CD14-positive monocyte (primary cell): ENCODE data around the gene CD46. TPM values are rescaled to one million over a fixed set of nuclear protein-coding genes. Genes with fewer than 3 reads are reported as not detected.

Experiments used
- DNase-seq, 3 donors: peaks; one replicate each; pipeline ENCODE4 v3.0.0-alpha.2; 2011 to 2022
- H2AFZ ChIP-seq: 2 replicates; pipeline ENCODE4 v1.6.0; 2012; ENCODE audit warnings: mild to moderate bottlenecking, low read depth, low read length, inconsistent platforms; ENCODE audit not compliant: insufficient read depth, poor library complexity, severe bottlenecking
- H3K27ac ChIP-seq, 2 donors: 1 replicate in 1 of 2; 2 replicates in 1 of 2; pipeline ENCODE4 v1.5.1; 2012 to 2013; ENCODE audit warnings: low read length in 2 of 2, control low read depth in 1 of 2, inconsistent platforms in 1 of 2, low read depth in 1 of 2, mild to moderate bottlenecking in 1 of 2
- H3K27me3 ChIP-seq, 2 donors: one replicate each; pipeline versions ENCODE4 v1.6.0 to v1.6.1; 2011 to 2013; ENCODE audit warnings: low read length in 2 of 2; ENCODE audit not compliant: control insufficient read depth in 2 of 2, insufficient read depth in 2 of 2
- H3K36me3 ChIP-seq, 2 donors: replicated peaks in 1 of 2; 1 replicate in 1 of 2; 2 replicates in 1 of 2; pipeline versions ENCODE4 v1.5.1 to v1.6.1; 2012 to 2013; ENCODE audit warnings: low read length in 2 of 2, control low read depth in 1 of 2, inconsistent platforms in 1 of 2, mild to moderate bottlenecking in 1 of 2; ENCODE audit not compliant: insufficient read depth in 2 of 2, control insufficient read depth in 1 of 2
- H3K4me1 ChIP-seq, 2 donors: 1 replicate in 1 of 2; 2 replicates in 1 of 2; pipeline versions ENCODE4 v1.5.1 to v1.6.1; 2012 to 2013; ENCODE audit warnings: low read length in 2 of 2, control low read depth in 1 of 2, inconsistent platforms in 1 of 2, mild to moderate bottlenecking in 1 of 2, moderate library complexity in 1 of 2; ENCODE audit not compliant: insufficient read depth in 2 of 2, control insufficient read depth in 1 of 2
- H3K4me2 ChIP-seq: replicated peaks from 2 replicates; pipeline ENCODE3; 2012; ENCODE audit warnings: low read length, moderate library complexity, mild to moderate bottlenecking; ENCODE audit not compliant: poor library complexity, severe bottlenecking; ENCODE audit errors: extremely low read depth
- H3K4me3 ChIP-seq, 3 experiments: fragments of 200-600 bp in 1 of 3; sonication (generic) in 1 of 3; replicated peaks in 1 of 3; 1 replicate in 2 of 3; 2 replicates in 1 of 3; pipeline ENCODE4 v1.5.1; 2011 to 2013; ENCODE audit warnings: low read length in 3 of 3, mild to moderate bottlenecking in 3 of 3, control low read depth in 2 of 3, low read depth in 2 of 3, inconsistent platforms in 1 of 3, moderate library complexity in 1 of 3
- H3K79me2 ChIP-seq: 2 replicates; pipeline ENCODE4 v1.6.0; 2012; ENCODE audit warnings: mild to moderate bottlenecking, control low read depth, inconsistent platforms, low read length, moderate library complexity; ENCODE audit not compliant: insufficient read depth
- H3K9ac ChIP-seq: 2 replicates; pipeline ENCODE4 v1.6.0; 2017; ENCODE audit warnings: low read length, mild to moderate bottlenecking; ENCODE audit not compliant: insufficient read depth, poor library complexity, severe bottlenecking
- H3K9me3 ChIP-seq, 2 donors: replicated peaks in 1 of 2; 1 replicate in 1 of 2; 2 replicates in 1 of 2; pipeline versions ENCODE4 v1.5.1 to v1.6.1; 2012 to 2013; ENCODE audit warnings: low read length in 2 of 2, control low read depth in 1 of 2; ENCODE audit not compliant: control insufficient read depth in 1 of 2, insufficient read depth in 1 of 2
- H4K20me1 ChIP-seq: 2 replicates; pipeline ENCODE4 v1.6.0; 2012; ENCODE audit warnings: mild to moderate bottlenecking, low read length, control low read depth, moderate library complexity; ENCODE audit not compliant: insufficient read depth
- H3K27ac Mint-ChIP-seq, 7 donors: one replicate each; pipeline ENCODE4 v1.8.0; 2020; ENCODE audit warnings: mild to moderate bottlenecking in 7 of 7, mixed read lengths in 7 of 7, moderate library complexity in 6 of 7, inconsistent platforms in 2 of 7
- H3K27me3 Mint-ChIP-seq, 3 donors: one replicate each; pipeline ENCODE4 v1.8.0; 2021 to 2022; ENCODE audit warnings: low read depth in 3 of 3, mild to moderate bottlenecking in 3 of 3, mixed read lengths in 3 of 3, moderate library complexity in 3 of 3, inconsistent platforms in 1 of 3
- H3K36me3 Mint-ChIP-seq, 2 donors: one replicate each; pipeline ENCODE4 v1.8.0; 2020; ENCODE audit warnings: mixed read lengths in 2 of 2, inconsistent platforms in 1 of 2, mild to moderate bottlenecking in 1 of 2
- H3K4me1 Mint-ChIP-seq: one replicate; pipeline ENCODE4 v1.8.0; 2020; ENCODE audit warnings: mild to moderate bottlenecking, mixed read lengths
- H3K4me3 Mint-ChIP-seq, 2 donors: one replicate each; pipeline ENCODE4 v1.8.0; 2020; ENCODE audit warnings: mild to moderate bottlenecking in 2 of 2, mixed read lengths in 2 of 2, moderate library complexity in 1 of 2
- H3K9me3 Mint-ChIP-seq, 7 donors: one replicate each; pipeline ENCODE4 v1.8.0; 2020 to 2022; ENCODE audit warnings: mixed read lengths in 7 of 7, mild to moderate bottlenecking in 6 of 7, moderate library complexity in 6 of 7, inconsistent platforms in 2 of 7
- WGBS: methylation state at CpG from one replicate; pipeline ENCODE4 v1.1.5; 2013; ENCODE audit warnings: missing lambda C conversion rate; ENCODE audit not compliant: insufficient coverage; 5-methylcytosine and 5-hydroxymethylcytosine counted together
- intact Hi-C, 2 donors: fragments of 100-400 bp; cut with micrococcal nuclease; formaldehyde crosslinking; loops; one replicate each; pipeline versions ENCODE4 v1.15.0 to v1.15.1; 2023
- polyA plus RNA-seq, 3 donors: library from polyadenylated mRNA; depleted of rRNA in 1 of 3; unstranded in 2 of 3; stranded (reverse) in 1 of 3; fragments of 300-500 nt in 2 of 3; fragments of >200 nt in 1 of 3; fragmentation: Illumina TruSeq in 2 of 3; gene quantifications; 1 replicate in 2 of 3; 2 replicates in 1 of 3; pipeline ENCODE4 v1.2.3, GENCODE V29; 2012 to 2021
- TF ChIP-seq, protein P1 (sequence below): fragments of 200-600 bp; IDR thresholded peaks from one replicate; pipeline ENCODE4 v1.8.0; 2022; ENCODE audit warnings: antibody characterized with exemption, mild to moderate bottlenecking

CD46 gene
- polyA plus RNA-seq, 3 donors = 139 to 259 (median 210) TPM

DNA sequence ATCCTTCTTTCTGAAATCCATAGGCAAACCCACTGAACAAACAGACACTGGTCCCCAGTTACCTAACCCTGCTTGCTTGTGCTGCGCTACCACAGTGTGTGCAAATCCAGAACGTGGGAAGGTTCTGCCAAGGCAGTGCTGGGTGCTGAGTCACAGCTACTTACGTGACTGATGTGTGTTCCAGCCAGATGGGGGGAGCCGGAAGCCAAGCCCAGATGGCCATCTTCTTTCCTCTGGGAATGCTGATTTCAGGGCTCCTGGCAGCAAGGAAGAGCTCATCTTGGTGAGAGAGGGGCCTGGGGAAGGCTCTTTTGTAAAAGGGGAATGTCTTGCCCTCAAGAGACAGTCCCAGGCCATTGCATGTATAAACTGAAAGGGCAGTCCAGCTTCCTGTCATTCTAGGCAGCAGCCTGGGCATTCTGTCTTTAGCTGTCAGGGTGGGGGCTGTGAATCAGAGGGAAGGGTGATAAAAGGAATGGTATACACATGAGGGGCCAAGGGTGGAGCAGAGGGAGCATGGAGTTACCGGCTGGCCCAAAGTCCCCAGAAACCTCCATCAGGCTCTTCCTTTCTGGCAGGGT is 54.1 kb downstream of the CD46 start:
- H3K27me3 ChIP-seq = no peaks in the 10 kb centered on the region
- Mint-ChIP-seq H3K27me3 (no peaks in the 10 kb centered on the region), H3K4me3 (no peak overlapping the region), H3K27ac (peak overlapping the region; percentile 50 to 85 (median 65)), H3K9me3 (no peaks in the 10 kb centered on the region), H3K4me1 (peaks cover 39% of the 10 kb centered on the region), H3K36me3 (peaks cover 89 to 90% of the 10 kb centered on the region in 2 donors)
- peak in 2 of 3 donors; percentile 53 to 83 for DNase-seq
- TF ChIP-seq, protein P1, sequence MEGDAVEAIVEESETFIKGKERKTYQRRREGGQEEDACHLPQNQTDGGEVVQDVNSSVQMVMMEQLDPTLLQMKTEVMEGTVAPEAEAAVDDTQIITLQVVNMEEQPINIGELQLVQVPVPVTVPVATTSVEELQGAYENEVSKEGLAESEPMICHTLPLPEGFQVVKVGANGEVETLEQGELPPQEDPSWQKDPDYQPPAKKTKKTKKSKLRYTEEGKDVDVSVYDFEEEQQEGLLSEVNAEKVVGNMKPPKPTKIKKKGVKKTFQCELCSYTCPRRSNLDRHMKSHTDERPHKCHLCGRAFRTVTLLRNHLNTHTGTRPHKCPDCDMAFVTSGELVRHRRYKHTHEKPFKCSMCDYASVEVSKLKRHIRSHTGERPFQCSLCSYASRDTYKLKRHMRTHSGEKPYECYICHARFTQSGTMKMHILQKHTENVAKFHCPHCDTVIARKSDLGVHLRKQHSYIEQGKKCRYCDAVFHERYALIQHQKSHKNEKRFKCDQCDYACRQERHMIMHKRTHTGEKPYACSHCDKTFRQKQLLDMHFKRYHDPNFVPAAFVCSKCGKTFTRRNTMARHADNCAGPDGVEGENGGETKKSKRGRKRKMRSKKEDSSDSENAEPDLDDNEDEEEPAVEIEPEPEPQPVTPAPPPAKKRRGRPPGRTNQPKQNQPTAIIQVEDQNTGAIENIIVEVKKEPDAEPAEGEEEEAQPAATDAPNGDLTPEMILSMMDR = no peak
- H3K79me2 ChIP-seq = no peaks in the 10 kb centered on the region
- H3K9me3 ChIP-seq = no peaks in the 10 kb centered on the region
- peaks cover 40% of the 10 kb centered on the region for H4K20me1 ChIP-seq
- peaks cover 30 to 31% of the 10 kb centered on the region in 2 donors for H3K4me1 ChIP-seq
- peak overlapping the region; percentile 4 to 46 for H3K27ac ChIP-seq
- H3K36me3 ChIP-seq = peaks cover 53 to 88% of the 10 kb centered on the region in 2 donors
- no peak overlapping the region for H3K4me3 ChIP-seq
- 50% methylated on average over 5 of the region's 5 CpGs for WGBS
- no peak overlapping the region for H3K4me2 ChIP-seq
- intact Hi-C loops = no loop called here
- no peak overlapping the region for H3K9ac ChIP-seq
- H2AFZ ChIP-seq = no peak overlapping the region

DNA sequence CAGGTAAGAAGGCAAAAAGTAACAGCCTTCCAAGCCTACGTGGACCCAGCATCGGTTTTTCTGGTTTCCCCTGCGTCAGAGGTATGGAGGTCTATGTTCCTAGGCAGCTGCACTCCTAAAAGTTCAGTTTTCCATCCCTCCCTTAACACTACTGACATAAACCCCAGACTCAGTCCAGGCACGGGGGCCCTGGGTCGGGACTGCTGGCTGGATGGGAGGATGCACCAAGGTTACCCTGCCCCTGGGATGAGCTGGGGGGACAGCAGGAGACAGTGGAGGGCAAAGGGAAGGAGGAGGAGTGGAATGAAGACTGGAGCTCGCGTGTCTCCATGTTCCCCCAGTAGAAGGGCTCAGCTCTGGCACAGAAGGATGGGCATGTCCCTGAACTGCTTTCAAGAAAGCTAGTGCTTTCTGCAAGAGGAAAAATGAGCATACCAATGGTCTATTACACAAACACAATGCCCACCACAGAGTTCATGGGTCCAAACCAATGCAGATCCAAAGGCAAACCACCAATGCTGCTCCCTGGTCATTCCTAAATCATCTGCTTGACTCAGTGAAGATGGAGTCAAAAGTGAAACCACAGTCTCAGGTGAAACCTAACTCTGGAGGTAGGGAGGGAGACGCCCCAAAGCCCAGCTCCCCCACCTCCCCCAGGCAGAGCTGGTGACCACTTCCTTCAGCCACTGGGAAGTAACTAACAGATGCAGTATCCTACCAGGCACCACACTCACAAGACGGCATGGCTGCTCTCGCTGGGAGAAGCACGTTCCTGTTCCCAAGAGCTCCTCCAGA is 54.9 kb downstream of the CD46 start:
- peak overlapping the region; percentile 86 to 94 (median 92) for H3K27ac Mint-ChIP-seq
- peak overlapping the region in 1 of 2 donors; percentile 64 for H3K4me3 Mint-ChIP-seq
- peaks cover 84 to 86% of the 10 kb centered on the region in 2 donors for H3K36me3 Mint-ChIP-seq
- Histone ChIP-seq H3K9ac (no peak overlapping the region), H3K27me3 (no peaks in the 10 kb centered on the region), H3K4me2 (peak overlapping the region; percentile 54), H2AFZ (no peak overlapping the region), H3K4me1 (peaks cover 30 to 31% of the 10 kb centered on the region in 2 donors), H4K20me1 (peaks cover 36% of the 10 kb centered on the region), H3K27ac (peak overlapping the region; percentile 84 to 86), H3K36me3 (peaks cover 50 to 83% of the 10 kb centered on the region in 2 donors), H3K4me3 (peak overlapping the region in 1 of 3 experiments; percentile 38), H3K79me2 (no peaks in the 10 kb centered on the region), H3K9me3 (no peaks in the 10 kb centered on the region)
- WGBS = 56% methylated on average over 6 of the region's 11 CpGs
- H3K9me3 Mint-ChIP-seq = no peaks in the 10 kb centered on the region
- TF ChIP-seq, protein P1 = no peak
- peak in 1 of 3 donors; percentile 52 for DNase-seq
- intact Hi-C loops = no loop called here
- peaks cover 41% of the 10 kb centered on the region for H3K4me1 Mint-ChIP-seq
- no peaks in the 10 kb centered on the region for H3K27me3 Mint-ChIP-seq
